ENCODE data around the gene SH3TC2.

The SH3TC2 gene

DNA sequence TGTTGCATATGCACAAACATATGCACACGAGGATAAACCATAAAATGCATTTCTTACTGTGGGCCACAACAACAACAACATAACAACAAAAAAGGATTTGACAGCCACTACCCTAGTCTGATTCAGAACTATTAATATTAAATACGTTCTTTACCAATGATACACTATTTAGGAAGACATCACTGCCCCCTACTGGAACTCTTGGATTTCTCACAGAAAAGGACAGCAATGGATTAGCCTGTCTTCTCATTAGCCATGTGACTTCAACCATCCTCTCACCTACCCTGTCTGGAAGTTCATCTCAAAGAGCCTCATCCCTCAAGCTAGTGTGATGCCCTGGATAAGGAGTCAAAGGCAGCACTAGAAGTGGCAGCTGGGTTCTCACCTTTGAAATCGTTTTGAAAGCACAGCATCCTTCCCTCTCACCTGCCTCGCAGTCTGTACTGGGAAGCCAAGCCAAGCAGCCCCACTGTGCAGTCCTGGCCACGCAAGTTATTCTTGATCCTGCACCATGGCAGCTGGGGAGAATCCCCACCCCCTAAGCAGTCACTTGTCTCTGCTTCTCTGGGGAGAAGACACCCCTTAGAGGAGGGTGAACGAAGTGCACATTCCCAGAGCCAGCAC lies 64.6 kb downstream of the SH3TC2 start:
- H3K27ac ChIP-seq: no peak overlapping the region
- DNase-seq (ENCODE audit: low read depth, low spot score): no peak
- no peaks in the 10 kb centered on the region for H3K36me3 ChIP-seq (ENCODE audit: insufficient read depth, low read length)
- no peaks in the 10 kb centered on the region for H3K9me3 ChIP-seq (ENCODE audit: low read depth, low read length)
- no peak overlapping the region for H3K9ac ChIP-seq (ENCODE audit: insufficient read length)
- no peak overlapping the region for H3K4me3 ChIP-seq
- no peak for TF ChIP-seq POLR2AphosphoS5 (IDR thresholded peaks at IDR 0.05; ENCODE audit: borderline replicate concordance, low read depth, low read length)
- TF ChIP-seq FOXP2 (optimal IDR thresholded peaks at IDR 0.05; ENCODE audit: control extremely low read depth, extremely low read length, insufficient read depth): no peak
- no peak for TF ChIP-seq EZH2 (IDR thresholded peaks at IDR 0.05)

DNA sequence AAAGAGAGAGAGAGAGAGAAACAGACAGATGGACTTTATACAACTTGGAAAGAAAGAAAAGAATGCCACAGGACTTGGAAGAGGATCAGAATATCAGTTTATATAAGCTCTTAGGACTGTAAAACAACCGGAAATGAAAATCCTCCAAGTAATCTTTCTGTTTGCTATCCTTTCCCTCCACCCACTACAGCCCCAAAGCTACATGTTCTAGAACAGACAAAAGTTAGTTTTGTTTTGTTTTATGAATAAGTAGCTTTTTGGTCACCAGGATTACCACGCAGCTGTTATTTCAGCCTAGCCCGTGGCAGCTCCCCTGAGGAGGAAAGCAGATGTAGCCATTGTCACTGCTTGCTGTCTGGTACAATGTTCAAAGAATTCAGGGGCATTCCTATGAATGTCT lies 66.6 kb downstream of the SH3TC2 start:
- H3K27ac ChIP-seq: no peak overlapping the region
- no peaks in the 10 kb centered on the region for H3K9me3 ChIP-seq (ENCODE audit: low read depth, low read length)
- TF ChIP-seq EZH2 (IDR thresholded peaks at IDR 0.05): no peak
- no peak for TF ChIP-seq POLR2AphosphoS5 (IDR thresholded peaks at IDR 0.05; ENCODE audit: borderline replicate concordance, low read depth, low read length)
- TF ChIP-seq FOXP2 (optimal IDR thresholded peaks at IDR 0.05; ENCODE audit: control extremely low read depth, extremely low read length, insufficient read depth): no peak
- no peak for DNase-seq (ENCODE audit: low read depth, low spot score)
- H3K4me3 ChIP-seq: no peak overlapping the region
- H3K9ac ChIP-seq (ENCODE audit: insufficient read length): no peak overlapping the region
- no peaks in the 10 kb centered on the region for H3K36me3 ChIP-seq (ENCODE audit: insufficient read depth, low read length)

DNA sequence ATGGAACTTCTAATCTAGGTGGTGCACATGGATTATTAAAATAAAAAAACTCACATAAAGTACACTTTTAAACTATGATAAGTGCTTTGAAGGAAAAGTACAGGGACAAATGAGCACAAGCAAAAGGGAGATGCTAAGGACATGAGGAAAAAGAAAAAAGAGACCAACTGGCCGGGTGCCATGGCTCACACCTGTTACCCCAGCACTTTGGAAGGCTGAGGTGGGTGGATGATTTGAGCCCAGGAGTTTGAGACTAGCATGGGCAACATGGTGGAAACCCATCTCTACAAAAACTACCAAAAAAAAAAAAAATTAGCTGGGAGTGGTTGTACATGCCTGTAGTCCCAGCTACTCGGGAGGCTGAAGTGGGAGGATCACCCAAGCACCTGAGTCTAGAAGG lies 67.1 kb downstream of the SH3TC2 start:
- DNase-seq (ENCODE audit: low read depth, low spot score): no peak
- Histone ChIP-seq H3K27ac (no peak overlapping the region), H3K36me3 (ENCODE audit: insufficient read depth, low read length) (no peaks in the 10 kb centered on the region), H3K9ac (ENCODE audit: insufficient read length) (no peak overlapping the region), H3K9me3 (ENCODE audit: low read depth, low read length) (no peaks in the 10 kb centered on the region), H3K4me3 (no peak overlapping the region)
- TF ChIP-seq EZH2 (IDR thresholded peaks at IDR 0.05) (no peak), POLR2AphosphoS5 (IDR thresholded peaks at IDR 0.05; ENCODE audit: borderline replicate concordance, low read depth, low read length) (no peak), FOXP2 (optimal IDR thresholded peaks at IDR 0.05; ENCODE audit: control extremely low read depth, extremely low read length, insufficient read depth) (no peak)

DNA sequence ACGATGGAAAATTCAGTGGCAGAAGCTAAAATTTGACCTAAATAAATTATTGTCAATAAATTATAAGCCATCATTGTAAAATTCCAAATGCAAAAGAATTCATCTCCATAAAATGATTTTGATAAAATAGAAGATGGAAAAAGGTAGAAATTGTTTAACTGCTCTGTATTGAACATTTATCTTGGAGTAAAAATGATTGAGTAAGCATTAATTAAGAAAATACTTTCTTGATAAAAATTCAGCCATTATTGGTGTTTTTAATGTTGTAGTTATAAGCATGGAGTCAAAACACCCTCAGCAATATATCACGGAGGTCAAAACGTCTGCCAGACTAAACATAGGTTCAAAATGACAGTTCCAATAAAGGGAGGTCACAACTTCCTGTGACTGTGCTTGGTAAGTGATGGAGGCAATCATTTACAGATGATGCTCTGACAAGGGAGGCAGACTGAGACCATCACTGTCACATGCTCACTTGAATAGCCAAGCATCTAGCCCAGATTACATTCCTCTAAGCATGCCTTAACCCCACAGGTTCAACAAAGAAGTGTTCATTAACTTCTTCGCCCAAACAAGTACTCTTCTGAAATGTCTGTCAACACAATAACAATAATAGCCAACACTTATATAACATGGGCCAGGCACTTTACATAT lies 69.5 kb downstream of the SH3TC2 start:
- no peak overlapping the region for H3K4me3 ChIP-seq
- H3K27ac ChIP-seq: no peak overlapping the region
- DNase-seq (ENCODE audit: low read depth, low spot score): no peak
- no peaks in the 10 kb centered on the region for H3K36me3 ChIP-seq (ENCODE audit: insufficient read depth, low read length)
- H3K9me3 ChIP-seq (ENCODE audit: low read depth, low read length): no peaks in the 10 kb centered on the region
- TF ChIP-seq POLR2AphosphoS5 (IDR thresholded peaks at IDR 0.05; ENCODE audit: borderline replicate concordance, low read depth, low read length) (no peak), EZH2 (IDR thresholded peaks at IDR 0.05) (no peak), FOXP2 (optimal IDR thresholded peaks at IDR 0.05; ENCODE audit: control extremely low read depth, extremely low read length, insufficient read depth) (no peak)
- no peak overlapping the region for H3K9ac ChIP-seq (ENCODE audit: insufficient read length)

DNA sequence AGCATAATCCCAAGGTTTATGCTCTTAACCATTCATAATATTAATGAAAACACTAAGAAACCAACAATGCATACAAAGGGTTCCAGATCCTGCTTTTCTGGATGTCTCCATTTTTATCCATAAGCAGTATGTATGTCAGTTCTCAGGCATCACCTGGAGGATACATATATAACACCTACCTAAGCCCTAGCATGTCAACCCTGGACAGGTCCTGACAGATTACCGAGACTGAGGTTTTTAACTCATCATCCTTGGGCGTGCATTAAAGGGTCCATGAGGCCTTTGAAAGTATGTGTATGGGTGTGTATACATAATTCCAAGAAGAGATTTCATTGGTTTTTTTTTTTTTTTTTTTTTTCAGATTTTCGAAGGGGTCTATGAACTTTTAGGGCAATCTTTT lies 70.6 kb downstream of the SH3TC2 start:
- TF ChIP-seq FOXP2 (optimal IDR thresholded peaks at IDR 0.05; ENCODE audit: control extremely low read depth, extremely low read length, insufficient read depth) (no peak), POLR2AphosphoS5 (IDR thresholded peaks at IDR 0.05; ENCODE audit: borderline replicate concordance, low read depth, low read length) (no peak), EZH2 (IDR thresholded peaks at IDR 0.05) (no peak)
- Histone ChIP-seq H3K9ac (ENCODE audit: insufficient read length) (no peak overlapping the region), H3K9me3 (ENCODE audit: low read depth, low read length) (no peaks in the 10 kb centered on the region), H3K4me3 (no peak overlapping the region), H3K36me3 (ENCODE audit: insufficient read depth, low read length) (no peaks in the 10 kb centered on the region), H3K27ac (no peak overlapping the region)
- DNase-seq (ENCODE audit: low read depth, low spot score): no peak

DNA sequence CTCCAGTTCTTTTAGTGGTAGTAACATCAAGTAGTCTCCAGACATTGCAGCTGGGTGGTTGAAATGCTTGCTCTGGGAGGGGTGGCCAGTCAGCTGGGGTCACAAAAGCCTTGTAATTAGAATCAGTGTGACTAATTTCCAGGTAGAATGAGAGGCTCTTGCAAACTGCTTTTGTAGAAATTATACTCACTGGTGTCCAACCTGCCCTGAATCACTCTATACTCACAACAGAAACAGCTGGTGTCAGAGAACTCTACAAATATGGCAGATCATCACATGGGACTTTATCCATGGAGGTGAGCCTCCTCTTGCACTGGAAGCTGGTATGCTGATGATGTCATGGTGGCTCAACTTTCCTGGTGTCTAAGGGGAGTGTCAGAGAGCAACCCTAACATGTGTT lies 71.3 kb downstream of the SH3TC2 start:
- Histone ChIP-seq H3K9ac (ENCODE audit: insufficient read length) (no peak overlapping the region), H3K9me3 (ENCODE audit: low read depth, low read length) (no peaks in the 10 kb centered on the region), H3K27ac (no peak overlapping the region), H3K4me3 (no peak overlapping the region), H3K36me3 (ENCODE audit: insufficient read depth, low read length) (no peaks in the 10 kb centered on the region)
- no peak for TF ChIP-seq FOXP2 (optimal IDR thresholded peaks at IDR 0.05; ENCODE audit: control extremely low read depth, extremely low read length, insufficient read depth)
- no peak for TF ChIP-seq EZH2 (IDR thresholded peaks at IDR 0.05)
- TF ChIP-seq POLR2AphosphoS5 (IDR thresholded peaks at IDR 0.05; ENCODE audit: borderline replicate concordance, low read depth, low read length): no peak
- no peak for DNase-seq (ENCODE audit: low read depth, low spot score)

DNA sequence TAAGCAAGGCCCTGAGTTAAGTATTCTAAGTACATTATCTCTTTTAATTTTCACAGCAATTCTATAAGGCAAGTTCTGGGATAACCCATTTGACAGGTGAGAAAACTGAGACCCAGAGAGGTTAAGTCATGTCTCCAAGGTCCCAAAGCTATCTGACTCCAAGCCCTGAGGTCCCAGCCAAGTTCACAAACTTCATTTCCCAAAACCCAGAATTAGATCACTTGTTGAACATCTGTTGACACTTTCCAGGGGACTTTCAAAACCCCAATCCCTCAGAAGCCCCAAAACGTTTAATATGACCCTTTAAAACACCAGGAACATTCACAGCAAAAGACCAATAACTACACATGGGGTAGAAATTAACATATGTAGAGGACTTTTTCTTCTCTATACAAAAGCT lies 72.0 kb downstream of the SH3TC2 start:
- no peak for DNase-seq (ENCODE audit: low read depth, low spot score)
- Histone ChIP-seq H3K9ac (ENCODE audit: insufficient read length) (no peak overlapping the region), H3K27ac (no peak overlapping the region), H3K9me3 (ENCODE audit: low read depth, low read length) (no peaks in the 10 kb centered on the region), H3K4me3 (no peak overlapping the region), H3K36me3 (ENCODE audit: insufficient read depth, low read length) (no peaks in the 10 kb centered on the region)
- TF ChIP-seq POLR2AphosphoS5 (IDR thresholded peaks at IDR 0.05; ENCODE audit: borderline replicate concordance, low read depth, low read length) (no peak), FOXP2 (optimal IDR thresholded peaks at IDR 0.05; ENCODE audit: control extremely low read depth, extremely low read length, insufficient read depth) (no peak), EZH2 (IDR thresholded peaks at IDR 0.05) (no peak)

DNA sequence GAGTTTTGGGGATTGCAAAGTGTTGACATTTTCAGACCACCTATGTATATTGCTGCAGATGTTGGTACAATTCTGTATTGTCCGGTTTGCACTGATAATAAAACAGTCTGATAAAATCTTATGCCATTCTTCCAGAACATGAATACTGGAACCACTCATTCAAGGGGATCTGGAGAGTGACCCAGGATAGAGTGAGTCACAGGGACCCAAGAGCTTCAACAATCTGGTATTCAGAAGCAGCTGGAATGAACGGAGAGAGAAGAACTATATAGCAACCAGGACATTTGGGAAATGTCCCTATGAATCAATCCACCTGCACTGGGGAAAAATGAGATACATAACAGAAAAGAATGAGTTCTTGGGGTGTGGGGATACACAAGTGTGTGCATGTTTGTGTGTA lies 73.3 kb downstream of the SH3TC2 start:
- TF ChIP-seq EZH2 (IDR thresholded peaks at IDR 0.05): no peak
- no peak for TF ChIP-seq POLR2AphosphoS5 (IDR thresholded peaks at IDR 0.05; ENCODE audit: borderline replicate concordance, low read depth, low read length)
- no peak for TF ChIP-seq FOXP2 (optimal IDR thresholded peaks at IDR 0.05; ENCODE audit: control extremely low read depth, extremely low read length, insufficient read depth)
- DNase-seq (ENCODE audit: low read depth, low spot score): no peak
- Histone ChIP-seq H3K9ac (ENCODE audit: insufficient read length) (no peak overlapping the region), H3K9me3 (ENCODE audit: low read depth, low read length) (no peaks in the 10 kb centered on the region), H3K4me3 (no peak overlapping the region), H3K27ac (no peak overlapping the region), H3K36me3 (ENCODE audit: insufficient read depth, low read length) (no peaks in the 10 kb centered on the region)
